Gastroesophageal sphincter (tissue), 4 donors: Measurements from ENCODE around the gene TMEM185B. TPM values are rescaled to one million over a fixed set of nuclear protein-coding genes. Genes with fewer than 3 reads are reported as not detected.
"Not testable (repeated sequence)": the region's sequence is repeated elsewhere in the genome, so short reads cannot be mapped to it uniquely, and the experiment has no call there.

Experiments used
- ATAC-seq: fragments of 150-250 bp; one replicate; pipeline ENCODE4 v1.9.1; 2016; ENCODE audit warnings: mild to moderate bottlenecking, moderate library complexity
- H3K27ac ChIP-seq, 4 donors: fragments of 200-600 bp; sonication (generic) in 3 of 4; 1 replicate in 3 of 4; 2 replicates in 1 of 4; pipeline ENCODE4 v1.5.1; 2016 to 2019
- H3K27me3 ChIP-seq: fragments of 200-600 bp; sonication (generic); one replicate; pipeline ENCODE4 v1.5.1; 2019
- H3K36me3 ChIP-seq, 2 donors: fragments of 200-600 bp; sonication (generic); one replicate each; pipeline ENCODE4 v1.5.1; 2019; ENCODE audit warnings: control low read depth in 1 of 2
- H3K4me1 ChIP-seq, 3 donors: fragments of 200-600 bp; sonication (generic); 1 replicate in 2 of 3; 2 replicates in 1 of 3; pipeline ENCODE4 v1.5.1; 2016 to 2019; ENCODE audit warnings: control low read depth in 2 of 3
- H3K4me3 ChIP-seq, 2 donors: fragments of 200-600 bp; sonication (generic); one replicate each; pipeline ENCODE4 v1.5.1; 2019; ENCODE audit warnings: mild to moderate bottlenecking in 1 of 2, moderate library complexity in 1 of 2
- H3K9me3 ChIP-seq, 3 donors: fragments of 200-600 bp; sonication (generic); one replicate each; pipeline ENCODE4 v1.5.1; 2017 to 2019; ENCODE audit warnings: control low read depth in 2 of 3
- CTCF ChIP-seq, 4 experiments: fragments of 200-600 bp in 2 of 4; fragments of 450-650 bp in 2 of 4; sonication (generic) in 1 of 4; IDR thresholded peaks; one replicate each; pipeline ENCODE4 v1.5.1; 2017 to 2019; ENCODE audit warnings: antibody characterized with exemption in 4 of 4, mild to moderate bottlenecking in 2 of 4, moderate library complexity in 2 of 4
- EP300 ChIP-seq: sonication (generic); formaldehyde crosslinking; IDR thresholded peaks from one replicate; pipeline ENCODE4 v1.6.1; 2017; ENCODE audit warnings: antibody characterized with exemption, mild to moderate bottlenecking
- POLR2A ChIP-seq, 2 donors: fragments of 450-650 bp; IDR thresholded peaks; one replicate each; pipeline ENCODE4 v1.6.1; 2017; ENCODE audit warnings: antibody characterized with exemption in 2 of 2, mild to moderate bottlenecking in 2 of 2, moderate library complexity in 1 of 2
- POLR2AphosphoS5 ChIP-seq: sonication (generic); formaldehyde crosslinking; IDR thresholded peaks from one replicate; pipeline ENCODE4 v1.6.1; 2017; ENCODE audit warnings: antibody characterized with exemption
- WGBS, 2 donors: methylation state at CpG; one replicate each; pipeline ENCODE4 v1.1.5; 2018; ENCODE audit warnings: low coverage in 1 of 2; 5-methylcytosine and 5-hydroxymethylcytosine counted together
- total RNA-seq, 4 donors: library from RNA; depleted of rRNA; stranded (reverse); fragments of >200 nt; gene quantifications; one replicate each; pipeline ENCODE4 v1.1.0, GENCODE V29; 2016

Gene TMEM185B
- total RNA-seq, 4 donors from 2014 or later: 22.8 to 28.9 (median 25.3) TPM

GRCh38 chr2:120204417-120204816 is 18.8 kb downstream of the TMEM185B start:
- H3K4me3 ChIP-seq: no peak overlapping the region
- WGBS, 2 donors: 51 to 67% methylated on average over 3 of the region's 3 CpGs
- TF ChIP-seq POLR2A (IDR thresholded peaks at IDR 0.05) (no peak), CTCF (IDR thresholded peaks at IDR 0.05) (no peak), POLR2AphosphoS5 (no peak), EP300 (no peak)
- H3K36me3 ChIP-seq: no peaks in the 10 kb centered on the region
- no peaks in the 10 kb centered on the region for H3K9me3 ChIP-seq
- no peaks in the 10 kb centered on the region for H3K27me3 ChIP-seq
- no peak for ATAC-seq
- H3K27ac ChIP-seq: no peak overlapping the region
- H3K4me1 ChIP-seq: peaks cover 0 to 7% (median 0%) of the 10 kb centered on the region in 3 donors

GRCh38 chr2:120204022-120204405 is 19.2 kb downstream of the TMEM185B start:
- Histone ChIP-seq H3K9me3 (no peaks in the 10 kb centered on the region), H3K27ac (no peak overlapping the region), H3K27me3 (no peaks in the 10 kb centered on the region), H3K4me3 (no peak overlapping the region), H3K36me3 (no peaks in the 10 kb centered on the region), H3K4me1 (peaks cover 0 to 7% (median 0%) of the 10 kb centered on the region in 3 donors)
- 100% methylated on average over 1 of the region's 5 CpGs; no CpG with 5 or more reads in 1 of the 2 donors for WGBS, 2 donors
- ATAC-seq: no peak
- TF ChIP-seq CTCF (IDR thresholded peaks at IDR 0.05) (no peak), POLR2A (IDR thresholded peaks at IDR 0.05) (no peak), EP300 (no peak), POLR2AphosphoS5 (no peak)

- TF ChIP-seq POLR2AphosphoS5 (no peak), EP300 (no peak), POLR2A (IDR thresholded peaks at IDR 0.05) (no peak), CTCF (IDR thresholded peaks at IDR 0.05) (no peak)
These were observed 19.8 kb downstream of the TMEM185B start for GRCh38 chr2:120203251-120204021.

GRCh38 chr2:120199817-120200459 is 23.3 kb downstream of the TMEM185B start:
- H3K9me3 ChIP-seq: peaks cover 0 to 20% (median 0%) of the 10 kb centered on the region in 3 donors
- 94% methylated on average over 3 to 7 of the region's 10 CpGs for WGBS, 2 donors
- H3K27me3 ChIP-seq, H3K4me3 ChIP-seq, H3K4me1 ChIP-seq, H3K36me3 ChIP-seq, H3K27ac ChIP-seq, ATAC-seq: not testable (repeated sequence)

More at GRCh38 chr2:120203251-120204021, 19.8 kb downstream of the TMEM185B start:
- no peak overlapping the region for H3K4me3 ChIP-seq
- H3K36me3 ChIP-seq: no peaks in the 10 kb centered on the region
- no peaks in the 10 kb centered on the region for H3K9me3 ChIP-seq
- ATAC-seq: no peak
- H3K27me3 ChIP-seq: no peaks in the 10 kb centered on the region
- H3K27ac ChIP-seq: no peak overlapping the region
- 45 to 53% methylated on average over 3 to 5 of the region's 10 CpGs for WGBS, 2 donors
- peaks cover 0 to 7% (median 0%) of the 10 kb centered on the region in 3 donors for H3K4me1 ChIP-seq

- ATAC-seq: no peak
- WGBS, 2 donors: 100% methylated on average over 1 of the region's 1 CpG
- peaks cover 0 to 37% (median 0%) of the 10 kb centered on the region in 3 donors for H3K9me3 ChIP-seq
These were observed 27.6 kb downstream of the TMEM185B start for GRCh38 chr2:120195553-120195952.

More at GRCh38 chr2:120195553-120195952, 27.6 kb downstream of the TMEM185B start:
- Histone ChIP-seq H3K4me1 (no peaks in the 10 kb centered on the region), H3K36me3 (no peaks in the 10 kb centered on the region), H3K27ac (no peak overlapping the region), H3K27me3 (no peaks in the 10 kb centered on the region), H3K4me3 (no peak overlapping the region)
- TF ChIP-seq POLR2AphosphoS5: no peak
- TF ChIP-seq CTCF (IDR thresholded peaks at IDR 0.05): no peak
- TF ChIP-seq EP300: no peak
- no peak for TF ChIP-seq POLR2A (IDR thresholded peaks at IDR 0.05)
